BLaER1 treated with 17β-estradiol and CSF1 and Interleukin-3, amounts not matched to agents 10 nM and 100 nM (cell line): ENCODE data around the gene TMEM52.
A peak's percentile ranks its signal among the peaks of the same experiment; 100 is the strongest.

Experiments used
- H3K27ac ChIP-seq, 11 experiments: shearing (Covaris generic); formaldehyde crosslinking; 2 replicates each; pipeline ENCODE4 v1.8.1; 2022
- H3K27me3 ChIP-seq, 11 experiments: shearing (Covaris generic); formaldehyde crosslinking; 2 replicates each; pipeline ENCODE4 v1.8.1; 2022
- H3K36me3 ChIP-seq, 11 experiments: shearing (Covaris generic); formaldehyde crosslinking; 2 replicates each; pipeline ENCODE4 v1.8.1; 2022
- H3K4me1 ChIP-seq, 10 experiments: shearing (Covaris generic); formaldehyde crosslinking; 2 replicates each; pipeline ENCODE4 v1.8.1; 2022
- H3K4me2 ChIP-seq, 11 experiments: shearing (Covaris generic); formaldehyde crosslinking; 2 replicates each; pipeline ENCODE4 v1.8.1; 2022
- H3K4me3 ChIP-seq, 10 experiments: shearing (Covaris generic); formaldehyde crosslinking; 2 replicates each; pipeline ENCODE4 v1.8.1; 2022
- H3K9ac ChIP-seq, 11 experiments: shearing (Covaris generic); formaldehyde crosslinking; 2 replicates each; pipeline ENCODE4 v1.8.1; 2022
- H3K9me3 ChIP-seq, 11 experiments: shearing (Covaris generic); formaldehyde crosslinking; replicated peaks in 1 of 11; 2 replicates each; pipeline ENCODE4 v1.8.1; 2022
- H4K20me1 ChIP-seq, 11 experiments: shearing (Covaris generic); formaldehyde crosslinking; 2 replicates each; pipeline ENCODE4 v1.8.1; 2022
- Cebpa-rat ChIP-seq, 11 experiments: shearing (Covaris generic); IDR thresholded peaks; 2 replicates each; pipeline ENCODE4 v1.8.1; 2022

The TMEM52 gene

GRCh38 chr1:1954831-1955441, 35.9 kb upstream of the TMEM52 start:
- no peak for TF ChIP-seq Cebpa-rat (IDR thresholded peaks at IDR 0.05)
- Histone ChIP-seq H3K27ac (no peak overlapping the region), H3K4me2 (peak overlapping the region in 2 of 11 experiments; percentile 2 to 12; a peak in 2 of 22 replicates)

GRCh38 chr1:1954015-1954414, 34.9 kb upstream of the TMEM52 start:
- TF ChIP-seq Cebpa-rat (IDR thresholded peaks at IDR 0.05) = no peak
- no peaks in the 10 kb centered on the region for H3K36me3 ChIP-seq
- H3K27me3 ChIP-seq = no peaks in the 10 kb centered on the region
- H3K9me3 ChIP-seq = peaks cover 17 to 26% (median 23%) of the 10 kb centered on the region in 11 experiments
- no peak overlapping the region for H3K9ac ChIP-seq
- no peaks in the 10 kb centered on the region; a peak in 1 of 22 replicates for H4K20me1 ChIP-seq
- H3K27ac ChIP-seq = no peak overlapping the region
- no peak overlapping the region for H3K4me3 ChIP-seq
- no peak overlapping the region; a peak in 1 of 22 replicates for H3K4me2 ChIP-seq
- H3K4me1 ChIP-seq = peaks cover 0 to 31% (median 14%) of the 10 kb centered on the region in 10 experiments; a peak in 10 of 20 replicates

More at GRCh38 chr1:1954831-1955441, 35.9 kb upstream of the TMEM52 start:
- Histone ChIP-seq H3K4me1 (peaks cover 5 to 38% (median 21%) of the 10 kb centered on the region in 10 experiments; a peak in 18 of 20 replicates), H3K27me3 (no peaks in the 10 kb centered on the region), H3K9me3 (peaks cover 15 to 22% (median 20%) of the 10 kb centered on the region in 11 experiments), H3K9ac (no peak overlapping the region), H3K4me3 (no peak overlapping the region), H4K20me1 (no peaks in the 10 kb centered on the region; a peak in 1 of 22 replicates), H3K36me3 (no peaks in the 10 kb centered on the region)

- Histone ChIP-seq H3K27me3 (no peaks in the 10 kb centered on the region), H3K27ac (no peak overlapping the region), H4K20me1 (no peaks in the 10 kb centered on the region), H3K4me3 (no peak overlapping the region), H3K36me3 (no peaks in the 10 kb centered on the region), H3K4me2 (no peak overlapping the region), H3K9me3 (peaks cover 17 to 26% (median 23%) of the 10 kb centered on the region in 11 experiments), H3K9ac (no peak overlapping the region), H3K4me1 (peaks cover 0 to 37% (median 22%) of the 10 kb centered on the region in 10 experiments; a peak in 11 of 20 replicates)
- TF ChIP-seq Cebpa-rat (IDR thresholded peaks at IDR 0.05) = no peak
Measured at GRCh38 chr1:1950940-1951339, 31.9 kb upstream of the TMEM52 start.

- Histone ChIP-seq H3K4me2 (peak overlapping the region in 6 of 11 experiments; percentile 9 to 47 (median 42); a peak in 7 of 22 replicates), H3K9ac (no peak overlapping the region), H3K9me3 (peaks cover 17 to 26% (median 23%) of the 10 kb centered on the region in 11 experiments), H3K4me3 (no peak overlapping the region), H3K36me3 (no peaks in the 10 kb centered on the region), H3K4me1 (peaks cover 0 to 39% (median 23%) of the 10 kb centered on the region in 10 experiments; a peak in 17 of 20 replicates), H3K27ac (no peak overlapping the region), H4K20me1 (no peaks in the 10 kb centered on the region), H3K27me3 (no peaks in the 10 kb centered on the region)
- TF ChIP-seq Cebpa-rat (IDR thresholded peaks at IDR 0.05) = no peak
Measured at GRCh38 chr1:1948783-1949182, 29.7 kb upstream of the TMEM52 start.

GRCh38 chr1:1947493-1947892, 28.4 kb upstream of the TMEM52 start:
- Histone ChIP-seq H3K4me2 (peak overlapping the region in 3 of 11 experiments; percentile 2 to 46 (median 21); a peak in 2 of 22 replicates), H3K4me1 (peaks cover 13 to 52% (median 36%) of the 10 kb centered on the region in 10 experiments), H3K9ac (peak overlapping the region in 1 of 11 experiments; percentile 14; a peak in 1 of 22 replicates), H3K9me3 (peaks cover 17 to 26% (median 23%) of the 10 kb centered on the region in 11 experiments), H4K20me1 (no peaks in the 10 kb centered on the region; a peak in 1 of 22 replicates), H3K27ac (no peak overlapping the region), H3K27me3 (peaks cover 0 to 3% (median 0%) of the 10 kb centered on the region in 11 experiments; a peak in 5 of 22 replicates), H3K4me3 (no peak overlapping the region), H3K36me3 (no peaks in the 10 kb centered on the region)
- no peak for TF ChIP-seq Cebpa-rat (IDR thresholded peaks at IDR 0.05)

GRCh38 chr1:1946540-1946939, 27.5 kb upstream of the TMEM52 start:
- H3K9me3 ChIP-seq = peaks cover 15 to 22% (median 18%) of the 10 kb centered on the region in 11 experiments
- H4K20me1 ChIP-seq = no peaks in the 10 kb centered on the region; a peak in 1 of 22 replicates
- peaks cover 22 to 61% (median 45%) of the 10 kb centered on the region in 10 experiments for H3K4me1 ChIP-seq
- H3K36me3 ChIP-seq = no peaks in the 10 kb centered on the region
- peaks cover 0 to 12% (median 0%) of the 10 kb centered on the region in 11 experiments; a peak in 8 of 22 replicates for H3K27me3 ChIP-seq
- no peak overlapping the region for H3K4me3 ChIP-seq
- H3K9ac ChIP-seq = no peak overlapping the region
- no peak overlapping the region for H3K27ac ChIP-seq
- peak overlapping the region in 3 of 11 experiments; percentile 12 to 30 (median 15); a peak in 4 of 22 replicates for H3K4me2 ChIP-seq
- TF ChIP-seq Cebpa-rat (IDR thresholded peaks at IDR 0.05) = no peak

GRCh38 chr1:1945782-1946393, 26.8 kb upstream of the TMEM52 start:
- Histone ChIP-seq H3K4me2 (no peak overlapping the region), H3K9me3 (peaks cover 8 to 15% (median 12%) of the 10 kb centered on the region in 11 experiments), H3K27ac (no peak overlapping the region), H3K36me3 (no peaks in the 10 kb centered on the region), H4K20me1 (no peaks in the 10 kb centered on the region; a peak in 1 of 22 replicates), H3K4me3 (no peak overlapping the region), H3K9ac (no peak overlapping the region), H3K27me3 (peaks cover 0 to 18% (median 0%) of the 10 kb centered on the region in 11 experiments; a peak in 8 of 22 replicates), H3K4me1 (peaks cover 22 to 68% (median 51%) of the 10 kb centered on the region in 10 experiments)
- TF ChIP-seq Cebpa-rat (IDR thresholded peaks at IDR 0.05) = no peak

- H4K20me1 ChIP-seq = no peaks in the 10 kb centered on the region; a peak in 1 of 22 replicates
- no peak overlapping the region for H3K4me3 ChIP-seq
- H3K4me1 ChIP-seq = peaks cover 22 to 85% (median 62%) of the 10 kb centered on the region in 10 experiments
- peak overlapping the region; percentile 72 to 95 (median 86); a peak in 21 of 22 replicates for H3K4me2 ChIP-seq
- peak overlapping the region in 5 of 11 experiments; percentile 2 to 59 (median 39); a peak in 6 of 22 replicates for H3K9ac ChIP-seq
- no peaks in the 10 kb centered on the region for H3K9me3 ChIP-seq
- no peaks in the 10 kb centered on the region for H3K36me3 ChIP-seq
- no peak for TF ChIP-seq Cebpa-rat (IDR thresholded peaks at IDR 0.05)
- peaks cover 0 to 23% (median 0%) of the 10 kb centered on the region in 11 experiments; a peak in 8 of 22 replicates for H3K27me3 ChIP-seq
- peak overlapping the region in 7 of 11 experiments; percentile 30 to 60 (median 49); a peak in 11 of 22 replicates for H3K27ac ChIP-seq
Measured at GRCh38 chr1:1943834-1944570, 24.9 kb upstream of the TMEM52 start.
